ENCODE measurements around the gene ATP6V1G2.

The ATP6V1G2 gene

DNA sequence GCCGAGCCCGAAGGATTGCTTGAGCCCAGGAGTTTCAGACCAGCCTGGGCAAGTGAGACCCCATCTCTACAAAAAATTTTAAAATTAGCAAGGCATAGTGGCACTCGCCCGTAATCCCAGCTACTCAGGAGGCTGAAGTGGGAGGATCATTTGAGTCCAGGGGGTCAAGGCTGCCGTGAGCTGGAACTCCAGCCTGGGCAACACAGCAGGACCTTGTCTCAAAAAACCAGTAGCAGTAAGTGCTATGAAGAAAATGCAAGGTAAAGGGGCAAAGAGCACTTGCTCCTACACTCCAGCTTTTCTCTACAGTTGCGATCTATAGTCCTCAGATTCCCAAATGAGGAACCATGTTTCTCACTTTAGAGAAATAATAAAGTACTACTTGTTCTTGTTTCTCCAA is 2.8 kb downstream of the ATP6V1G2 start:
- no peak overlapping the region for H3K4me3 ChIP-seq (replicated peaks; ENCODE audit: insufficient read depth, low read length)
- no peak overlapping the region for H3K27ac ChIP-seq (replicated peaks)
- DNase-seq (ENCODE audit: low read depth in 1 of 2, low spot score in 1 of 2), result no peak
- H3K27me3 ChIP-seq (ENCODE audit: insufficient read depth, poor library complexity, severe bottlenecking), result no peaks in the 10 kb centered on the region
- no peak for TF ChIP-seq GABPA (IDR thresholded peaks at IDR 0.05; ENCODE audit: low read depth)

DNA sequence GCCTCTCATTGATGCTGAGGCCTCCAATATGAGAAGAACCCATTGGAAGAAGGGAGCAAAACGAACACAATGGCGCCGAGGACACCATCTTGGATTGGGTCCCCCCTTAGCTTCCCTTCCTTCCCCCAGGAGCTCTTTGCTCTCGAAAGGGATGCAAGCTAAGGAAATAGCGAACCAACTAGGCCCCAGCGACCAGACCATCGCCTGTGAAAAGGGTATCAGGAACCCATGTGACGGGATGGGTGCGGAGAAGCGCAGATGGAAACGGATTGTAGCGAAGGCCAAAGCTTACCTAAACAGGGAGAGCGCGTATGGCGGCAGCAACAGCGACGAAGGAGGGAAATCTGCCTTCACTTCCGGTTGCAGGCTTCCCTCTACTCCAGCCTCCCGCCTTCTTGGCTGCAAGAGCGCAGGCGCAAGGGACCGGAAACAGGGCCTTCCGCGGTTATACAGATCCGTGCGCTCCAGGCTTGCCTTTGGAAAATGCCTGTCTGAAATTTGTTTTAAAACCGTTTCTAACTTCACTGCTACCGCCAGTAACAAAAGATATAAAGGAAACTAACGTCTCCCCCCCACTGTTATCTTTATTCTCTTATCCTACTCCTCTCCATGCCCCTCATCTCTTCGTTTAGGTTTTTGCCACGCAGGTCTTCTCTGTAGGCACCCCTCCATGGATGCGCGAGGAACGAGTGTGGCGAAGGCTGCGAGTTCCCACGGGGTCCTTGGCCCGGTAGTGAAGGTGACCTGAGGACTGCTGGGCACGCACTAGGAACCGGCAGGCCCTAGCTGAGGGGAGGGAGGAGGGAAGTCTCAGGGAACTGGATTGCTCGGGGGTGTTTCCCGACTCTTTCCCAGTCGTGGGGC is 4.5 kb downstream of the ATP6V1G2 start, which contains the start of gene DDX39B:
Gene DDX39B (minus strand): TSS at position 346 of the 864 bp plus-strand sequence. CDS start 1,471 bp downstream, outside the sequence.
- Histone ChIP-seq H3K27me3 (ENCODE audit: insufficient read depth, poor library complexity, severe bottlenecking) (no peaks in the 10 kb centered on the region), H3K4me3 (replicated peaks; ENCODE audit: insufficient read depth, low read length) (peak within 1 kb of the TSS; percentile 63), H3K27ac (replicated peaks) (peak within 1 kb of the TSS; percentile 98)
- DNase-seq (ENCODE audit: low read depth in 1 of 2, low spot score in 1 of 2), result peak; percentile 96 to 98
- TF ChIP-seq POLR2AphosphoS5 (IDR thresholded peaks at IDR 0.05; ENCODE audit: low read depth) (peak; percentile 93), GABPA (IDR thresholded peaks at IDR 0.05; ENCODE audit: low read depth) (peak; percentile 73), SPI1 (IDR thresholded peaks at IDR 0.05; ENCODE audit: borderline replicate concordance, low read depth) (peak; percentile 25; the same call in 1 of the 2 replicates)
- TF ChIP-seq, protein P1, sequence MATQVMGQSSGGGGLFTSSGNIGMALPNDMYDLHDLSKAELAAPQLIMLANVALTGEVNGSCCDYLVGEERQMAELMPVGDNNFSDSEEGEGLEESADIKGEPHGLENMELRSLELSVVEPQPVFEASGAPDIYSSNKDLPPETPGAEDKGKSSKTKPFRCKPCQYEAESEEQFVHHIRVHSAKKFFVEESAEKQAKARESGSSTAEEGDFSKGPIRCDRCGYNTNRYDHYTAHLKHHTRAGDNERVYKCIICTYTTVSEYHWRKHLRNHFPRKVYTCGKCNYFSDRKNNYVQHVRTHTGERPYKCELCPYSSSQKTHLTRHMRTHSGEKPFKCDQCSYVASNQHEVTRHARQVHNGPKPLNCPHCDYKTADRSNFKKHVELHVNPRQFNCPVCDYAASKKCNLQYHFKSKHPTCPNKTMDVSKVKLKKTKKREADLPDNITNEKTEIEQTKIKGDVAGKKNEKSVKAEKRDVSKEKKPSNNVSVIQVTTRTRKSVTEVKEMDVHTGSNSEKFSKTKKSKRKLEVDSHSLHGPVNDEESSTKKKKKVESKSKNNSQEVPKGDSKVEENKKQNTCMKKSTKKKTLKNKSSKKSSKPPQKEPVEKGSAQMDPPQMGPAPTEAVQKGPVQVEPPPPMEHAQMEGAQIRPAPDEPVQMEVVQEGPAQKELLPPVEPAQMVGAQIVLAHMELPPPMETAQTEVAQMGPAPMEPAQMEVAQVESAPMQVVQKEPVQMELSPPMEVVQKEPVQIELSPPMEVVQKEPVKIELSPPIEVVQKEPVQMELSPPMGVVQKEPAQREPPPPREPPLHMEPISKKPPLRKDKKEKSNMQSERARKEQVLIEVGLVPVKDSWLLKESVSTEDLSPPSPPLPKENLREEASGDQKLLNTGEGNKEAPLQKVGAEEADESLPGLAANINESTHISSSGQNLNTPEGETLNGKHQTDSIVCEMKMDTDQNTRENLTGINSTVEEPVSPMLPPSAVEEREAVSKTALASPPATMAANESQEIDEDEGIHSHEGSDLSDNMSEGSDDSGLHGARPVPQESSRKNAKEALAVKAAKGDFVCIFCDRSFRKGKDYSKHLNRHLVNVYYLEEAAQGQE (IDR thresholded peaks at IDR 0.05; ENCODE audit: insufficient replicate concordance, low read depth), result peak; percentile 80
- TF ChIP-seq, protein P2, sequence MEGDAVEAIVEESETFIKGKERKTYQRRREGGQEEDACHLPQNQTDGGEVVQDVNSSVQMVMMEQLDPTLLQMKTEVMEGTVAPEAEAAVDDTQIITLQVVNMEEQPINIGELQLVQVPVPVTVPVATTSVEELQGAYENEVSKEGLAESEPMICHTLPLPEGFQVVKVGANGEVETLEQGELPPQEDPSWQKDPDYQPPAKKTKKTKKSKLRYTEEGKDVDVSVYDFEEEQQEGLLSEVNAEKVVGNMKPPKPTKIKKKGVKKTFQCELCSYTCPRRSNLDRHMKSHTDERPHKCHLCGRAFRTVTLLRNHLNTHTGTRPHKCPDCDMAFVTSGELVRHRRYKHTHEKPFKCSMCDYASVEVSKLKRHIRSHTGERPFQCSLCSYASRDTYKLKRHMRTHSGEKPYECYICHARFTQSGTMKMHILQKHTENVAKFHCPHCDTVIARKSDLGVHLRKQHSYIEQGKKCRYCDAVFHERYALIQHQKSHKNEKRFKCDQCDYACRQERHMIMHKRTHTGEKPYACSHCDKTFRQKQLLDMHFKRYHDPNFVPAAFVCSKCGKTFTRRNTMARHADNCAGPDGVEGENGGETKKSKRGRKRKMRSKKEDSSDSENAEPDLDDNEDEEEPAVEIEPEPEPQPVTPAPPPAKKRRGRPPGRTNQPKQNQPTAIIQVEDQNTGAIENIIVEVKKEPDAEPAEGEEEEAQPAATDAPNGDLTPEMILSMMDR (IDR thresholded peaks at IDR 0.05; ENCODE audit: insufficient read depth, low read length), result no peak

DNA sequence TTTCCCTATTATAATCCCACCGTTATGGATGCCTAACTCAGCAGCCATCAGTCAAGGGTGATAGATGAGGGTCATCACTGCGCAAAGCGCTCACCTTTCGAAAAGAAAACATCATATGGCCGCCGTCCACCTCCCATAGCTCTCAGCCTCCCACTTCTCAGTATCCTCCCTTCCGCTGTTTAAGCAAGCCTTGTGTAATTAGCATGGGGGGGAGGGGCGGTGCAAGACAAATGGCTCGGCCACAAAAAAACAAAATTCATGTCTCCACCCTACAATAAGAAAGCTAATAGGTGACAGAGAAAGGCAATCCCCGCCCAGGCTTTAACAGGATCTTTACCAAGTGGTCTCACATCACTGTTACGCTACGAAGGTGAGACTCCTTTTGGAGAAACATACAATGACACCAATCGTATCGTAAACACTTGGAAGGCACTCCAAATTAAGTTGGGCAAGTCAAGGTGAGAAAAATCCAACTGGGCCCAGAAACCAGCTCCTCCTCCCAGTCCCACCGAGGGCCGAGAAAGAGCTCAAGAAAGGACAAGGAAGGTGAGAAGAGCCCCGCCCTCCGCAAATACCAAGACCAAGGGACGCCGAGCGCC is 5.2 kb downstream of the ATP6V1G2 start:
- TF ChIP-seq, protein P2 (IDR thresholded peaks at IDR 0.05; ENCODE audit: insufficient read depth, low read length), result no peak
- peak; percentile 14; the same call in 1 of the 2 replicates for TF ChIP-seq SPI1 (IDR thresholded peaks at IDR 0.05; ENCODE audit: borderline replicate concordance, low read depth)
- DNase-seq (ENCODE audit: low read depth in 1 of 2, low spot score in 1 of 2), result peak in 1 of 2 experiments; percentile 85
- no peaks in the 10 kb centered on the region for H3K27me3 ChIP-seq (ENCODE audit: insufficient read depth, poor library complexity, severe bottlenecking)
- H3K27ac ChIP-seq (replicated peaks), result peak overlapping the region; percentile 98
- H3K4me3 ChIP-seq (replicated peaks; ENCODE audit: insufficient read depth, low read length), result peak overlapping the region; percentile 63

DNA sequence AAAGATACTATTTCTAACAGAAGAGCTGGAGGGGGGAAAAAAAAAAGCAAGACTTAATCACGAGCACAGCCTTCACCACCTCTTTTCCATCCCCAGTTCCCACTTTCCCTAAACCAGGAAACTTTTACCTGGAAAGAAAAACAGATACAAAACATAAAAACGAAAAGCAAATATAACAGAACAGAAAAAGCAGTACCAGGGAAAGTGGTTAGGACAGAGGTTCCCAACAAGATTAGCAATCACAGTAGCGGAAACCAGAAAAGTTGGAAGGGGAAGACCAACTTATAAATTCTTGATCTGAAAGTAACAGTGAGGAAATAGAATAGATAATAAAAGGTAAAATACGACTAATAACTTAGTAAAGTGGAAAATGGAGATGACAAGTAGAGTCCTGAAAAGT is 5.8 kb downstream of the ATP6V1G2 start:
- TF ChIP-seq SPI1 (IDR thresholded peaks at IDR 0.05; ENCODE audit: borderline replicate concordance, low read depth) (no peak), POLR2AphosphoS5 (IDR thresholded peaks at IDR 0.05; ENCODE audit: low read depth) (no peak), GABPA (IDR thresholded peaks at IDR 0.05; ENCODE audit: low read depth) (no peak)
- TF ChIP-seq, protein P2 (IDR thresholded peaks at IDR 0.05; ENCODE audit: insufficient read depth, low read length), result no peak
- TF ChIP-seq, protein P1 (IDR thresholded peaks at IDR 0.05; ENCODE audit: insufficient replicate concordance, low read depth), result no peak
- DNase-seq (ENCODE audit: low read depth in 1 of 2, low spot score in 1 of 2), result no peak
- H3K27ac ChIP-seq (replicated peaks), result peak overlapping the region; percentile 98
- H3K27me3 ChIP-seq (ENCODE audit: insufficient read depth, poor library complexity, severe bottlenecking), result no peaks in the 10 kb centered on the region
- peak overlapping the region; percentile 63 for H3K4me3 ChIP-seq (replicated peaks; ENCODE audit: insufficient read depth, low read length)
